Measurements from ENCODE around the gene DSTN. TPM values are rescaled to one million over a fixed set of nuclear protein-coding genes. Genes with fewer than 3 reads are reported as not detected.

The DSTN gene
- total RNA-seq, 1 donor from 2014 or later: 326 TPM

DNA sequence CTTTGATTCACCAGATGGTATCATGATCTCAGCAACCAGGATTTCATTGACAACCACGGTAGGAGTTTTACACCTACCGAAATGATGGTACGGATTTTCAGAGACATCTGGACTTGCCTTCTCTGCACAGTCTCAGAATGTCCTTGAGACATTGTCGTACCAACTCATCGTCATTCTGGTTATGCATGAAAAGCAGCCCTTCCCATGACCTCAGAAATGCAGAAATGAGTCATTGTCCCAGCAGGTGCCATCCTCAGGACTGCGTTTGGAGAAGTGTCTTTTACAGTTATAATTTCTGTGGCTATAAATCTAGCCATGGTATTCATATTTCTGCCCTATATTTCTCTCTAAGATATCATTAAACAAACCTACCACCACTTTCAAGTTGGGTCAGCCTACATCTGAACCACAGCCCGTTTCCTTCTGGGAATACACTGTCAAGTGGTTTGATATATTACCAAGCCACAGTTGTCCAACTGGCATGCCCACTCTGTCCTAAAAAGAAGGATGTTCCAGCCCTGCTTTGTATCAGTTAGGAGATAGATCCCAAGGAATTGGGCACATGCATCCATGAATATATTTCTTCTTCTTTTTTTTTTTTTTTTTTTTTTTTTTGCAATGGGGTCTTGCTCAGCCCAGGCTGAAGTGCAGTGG lies 31.2 kb upstream of the DSTN start:
- H3K27ac ChIP-seq: no peak overlapping the region
- no peaks in the 10 kb centered on the region for H3K9me3 ChIP-seq
- intact Hi-C loops (cut with DNase I): loop anchor here (10.0 kb wide), 2 partner anchors 146 to 356 kb away; partner anchors contain the start of gene RRBP1
- no peak for DNase-seq (ENCODE audit: extremely low spot score in 2 of 2)
- no peak overlapping the region for H3K4me3 ChIP-seq
- no peak for TF ChIP-seq POLR2AphosphoS5 (IDR thresholded peaks at IDR 0.05; ENCODE audit: insufficient read depth in 1 of 2, low read depth in 1 of 2)
- TF ChIP-seq, protein P1, sequence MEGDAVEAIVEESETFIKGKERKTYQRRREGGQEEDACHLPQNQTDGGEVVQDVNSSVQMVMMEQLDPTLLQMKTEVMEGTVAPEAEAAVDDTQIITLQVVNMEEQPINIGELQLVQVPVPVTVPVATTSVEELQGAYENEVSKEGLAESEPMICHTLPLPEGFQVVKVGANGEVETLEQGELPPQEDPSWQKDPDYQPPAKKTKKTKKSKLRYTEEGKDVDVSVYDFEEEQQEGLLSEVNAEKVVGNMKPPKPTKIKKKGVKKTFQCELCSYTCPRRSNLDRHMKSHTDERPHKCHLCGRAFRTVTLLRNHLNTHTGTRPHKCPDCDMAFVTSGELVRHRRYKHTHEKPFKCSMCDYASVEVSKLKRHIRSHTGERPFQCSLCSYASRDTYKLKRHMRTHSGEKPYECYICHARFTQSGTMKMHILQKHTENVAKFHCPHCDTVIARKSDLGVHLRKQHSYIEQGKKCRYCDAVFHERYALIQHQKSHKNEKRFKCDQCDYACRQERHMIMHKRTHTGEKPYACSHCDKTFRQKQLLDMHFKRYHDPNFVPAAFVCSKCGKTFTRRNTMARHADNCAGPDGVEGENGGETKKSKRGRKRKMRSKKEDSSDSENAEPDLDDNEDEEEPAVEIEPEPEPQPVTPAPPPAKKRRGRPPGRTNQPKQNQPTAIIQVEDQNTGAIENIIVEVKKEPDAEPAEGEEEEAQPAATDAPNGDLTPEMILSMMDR (IDR thresholded peaks at IDR 0.05): no peak
- no peak for TF ChIP-seq POLR2A (IDR thresholded peaks at IDR 0.05)
- no peaks in the 10 kb centered on the region for H3K27me3 ChIP-seq
- peaks cover 14% of the 10 kb centered on the region for H3K4me1 ChIP-seq
- H3K36me3 ChIP-seq: no peaks in the 10 kb centered on the region

DNA sequence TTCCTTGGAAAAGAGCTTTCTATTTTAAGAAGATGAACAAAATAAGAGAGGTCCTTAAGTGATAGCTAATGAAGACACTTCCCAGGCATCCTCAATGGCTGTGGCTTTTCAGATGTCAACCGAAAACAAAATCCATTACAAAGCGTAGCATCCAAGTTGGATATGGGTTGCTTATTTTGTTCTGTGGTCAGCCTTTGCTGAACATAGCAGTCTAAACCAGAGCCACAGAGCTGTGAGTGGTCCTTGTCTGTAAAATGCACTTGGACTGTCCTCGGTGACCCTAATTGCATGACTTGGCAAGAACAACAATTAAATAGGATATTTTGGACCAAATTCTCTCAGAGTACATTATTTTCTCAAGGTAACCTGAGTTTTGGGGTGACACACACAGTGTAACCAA lies 28.3 kb upstream of the DSTN start:
- TF ChIP-seq POLR2AphosphoS5 (IDR thresholded peaks at IDR 0.05; ENCODE audit: insufficient read depth in 1 of 2, low read depth in 1 of 2) (no peak), POLR2A (IDR thresholded peaks at IDR 0.05) (no peak)
- TF ChIP-seq, protein P1 (IDR thresholded peaks at IDR 0.05): no peak
- Histone ChIP-seq H3K4me3 (no peak overlapping the region), H3K27ac (peak overlapping the region; percentile 50), H3K36me3 (no peaks in the 10 kb centered on the region), H3K9me3 (no peaks in the 10 kb centered on the region), H3K27me3 (no peaks in the 10 kb centered on the region), H3K4me1 (peaks cover 22% of the 10 kb centered on the region)
- DNase-seq (ENCODE audit: extremely low spot score in 2 of 2): no peak
- intact Hi-C loops (cut with DNase I): no loop called here

DNA sequence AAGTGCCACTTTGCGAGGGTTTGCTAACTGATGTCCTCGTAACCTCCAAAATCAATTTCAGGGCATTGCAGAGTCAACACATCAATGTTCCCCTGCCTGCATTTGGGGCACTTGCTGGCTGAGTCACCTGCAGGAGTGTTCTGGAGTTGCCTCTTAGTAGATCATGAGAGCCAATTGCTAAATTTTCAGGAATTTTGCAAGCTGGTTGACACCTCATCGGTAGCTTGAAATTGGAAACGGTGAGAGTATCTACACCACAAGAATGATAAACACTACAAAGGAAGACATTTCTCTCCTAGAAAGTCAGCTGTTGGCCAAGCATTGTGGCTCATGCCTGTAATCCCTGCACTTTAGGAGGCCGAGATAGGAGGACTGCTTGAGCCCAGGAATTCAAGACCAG lies 27.9 kb upstream of the DSTN start:
- Histone ChIP-seq H3K9me3 (no peaks in the 10 kb centered on the region), H3K4me1 (peaks cover 21% of the 10 kb centered on the region), H3K27ac (peak overlapping the region; percentile 50), H3K4me3 (no peak overlapping the region), H3K27me3 (no peaks in the 10 kb centered on the region), H3K36me3 (no peaks in the 10 kb centered on the region)
- TF ChIP-seq, protein P1 (IDR thresholded peaks at IDR 0.05): no peak
- TF ChIP-seq POLR2A (IDR thresholded peaks at IDR 0.05) (no peak), POLR2AphosphoS5 (IDR thresholded peaks at IDR 0.05; ENCODE audit: insufficient read depth in 1 of 2, low read depth in 1 of 2) (no peak)
- DNase-seq (ENCODE audit: extremely low spot score in 2 of 2): no peak
- intact Hi-C loops (cut with DNase I): no loop called here

DNA sequence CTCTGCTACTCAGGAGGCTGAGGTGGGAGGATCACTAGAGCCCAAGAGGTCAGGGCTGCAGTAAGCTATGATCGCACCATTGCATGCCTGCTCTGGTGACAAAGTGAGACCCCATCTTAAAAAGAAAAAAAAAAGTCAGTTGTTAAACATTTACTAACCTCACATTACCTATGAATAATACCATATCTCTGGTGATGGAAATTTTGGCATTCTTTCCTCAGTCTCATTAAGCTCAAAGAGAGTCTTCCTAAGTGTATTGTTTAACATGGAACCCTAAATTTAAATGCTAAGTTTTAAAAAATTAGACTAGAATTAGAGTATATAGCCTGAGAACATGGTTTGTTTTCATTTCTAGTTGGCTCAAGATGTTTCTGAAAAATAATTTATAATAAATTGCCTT lies 27.4 kb upstream of the DSTN start:
- Histone ChIP-seq H3K4me1 (peaks cover 17% of the 10 kb centered on the region), H3K4me3 (no peak overlapping the region), H3K27me3 (no peaks in the 10 kb centered on the region), H3K27ac (peak overlapping the region; percentile 50), H3K9me3 (no peaks in the 10 kb centered on the region), H3K36me3 (no peaks in the 10 kb centered on the region)
- intact Hi-C loops (cut with DNase I): no loop called here
- TF ChIP-seq POLR2AphosphoS5 (IDR thresholded peaks at IDR 0.05; ENCODE audit: insufficient read depth in 1 of 2, low read depth in 1 of 2) (no peak), POLR2A (IDR thresholded peaks at IDR 0.05) (no peak)
- TF ChIP-seq, protein P1 (IDR thresholded peaks at IDR 0.05): no peak
- no peak for DNase-seq (ENCODE audit: extremely low spot score in 2 of 2)

DNA sequence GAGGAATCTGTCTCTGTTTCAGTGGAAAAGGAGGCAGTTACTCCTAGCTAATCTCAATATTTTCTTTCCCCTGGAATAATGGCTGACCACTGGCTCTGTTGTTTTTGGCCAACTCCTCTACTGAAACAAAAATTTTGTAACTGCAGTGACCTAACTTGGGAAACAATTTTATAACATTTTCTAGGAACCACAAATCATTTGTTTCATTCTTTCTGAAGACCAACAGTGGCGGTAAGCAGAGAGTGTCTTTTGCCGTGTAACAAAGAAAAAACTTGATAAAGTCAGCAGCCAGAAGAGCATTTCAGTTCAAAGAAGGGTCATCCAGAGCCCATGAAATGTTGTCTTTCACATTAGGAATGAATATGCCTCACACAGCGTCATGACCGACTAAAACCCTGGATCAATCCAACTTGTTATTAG lies 26.9 kb upstream of the DSTN start:
- Histone ChIP-seq H3K4me1 (peaks cover 17% of the 10 kb centered on the region), H3K36me3 (no peaks in the 10 kb centered on the region), H3K9me3 (no peaks in the 10 kb centered on the region), H3K27ac (peak overlapping the region; percentile 50), H3K4me3 (no peak overlapping the region), H3K27me3 (no peaks in the 10 kb centered on the region)
- no peak for DNase-seq (ENCODE audit: extremely low spot score in 2 of 2)
- TF ChIP-seq POLR2A (IDR thresholded peaks at IDR 0.05) (no peak), POLR2AphosphoS5 (IDR thresholded peaks at IDR 0.05; ENCODE audit: insufficient read depth in 1 of 2, low read depth in 1 of 2) (peak in 1 of 2 donors; percentile 49)
- TF ChIP-seq, protein P1 (IDR thresholded peaks at IDR 0.05): no peak
- intact Hi-C loops (cut with DNase I): no loop called here
